SK-N-SH treated with all-trans-retinoic acid at 6 μM for 48 hours (cell line): ENCODE data around the gene RNF166.
A peak's percentile ranks its signal among the peaks of the same experiment; 100 is the strongest.

Experiments used
- ATAC-seq: fragments of 200-7000 bp; cut with Tn5 transposase; 3 replicates; pipeline ENCODE4 v1.9.1; 2020; ENCODE audit warnings: mild to moderate bottlenecking, moderate library complexity
- ARNTL ChIP-seq: fragments of 450-650 bp; formaldehyde crosslinking; IDR thresholded peaks from 2 replicates; pipeline ENCODE4 v1.5.0; 2020; ENCODE audit warnings: low read depth, mild to moderate bottlenecking, moderate library complexity, borderline replicate concordance
- BACH2 ChIP-seq: fragments of 250-450 bp; sonication (Bioruptor Pico); IDR thresholded peaks from 2 replicates; pipeline ENCODE4 v1.9.0; 2021; ENCODE audit warnings: mild to moderate bottlenecking, borderline replicate concordance
- CSDC2 ChIP-seq: fragments of 250-450 bp; sonication (Bioruptor Pico); IDR thresholded peaks from 2 replicates; pipeline ENCODE4 v1.5.0; 2020; ENCODE audit warnings: mild to moderate bottlenecking, moderate library complexity
- CSRNP3 ChIP-seq: fragments of 250-450 bp; sonication (Bioruptor Pico); IDR thresholded peaks from 2 replicates; pipeline ENCODE4 v1.5.1; 2021; ENCODE audit warnings: mild to moderate bottlenecking, moderate library complexity
- ESRRG ChIP-seq: fragments of 250-450 bp; sonication (Bioruptor Pico); IDR thresholded peaks from 2 replicates; pipeline ENCODE4 v1.6.1; 2021; ENCODE audit warnings: mild to moderate bottlenecking
- GLIS3 ChIP-seq: fragments of 250-450 bp; sonication (Bioruptor Pico); IDR thresholded peaks from 2 replicates; pipeline ENCODE4 v1.5.0; 2020; ENCODE audit warnings: mild to moderate bottlenecking, moderate library complexity
- ISL1 ChIP-seq: fragments of 250-450 bp; sonication (Bioruptor Pico); IDR thresholded peaks from 2 replicates; pipeline ENCODE4 v2.1.2; 2022; ENCODE audit warnings: mild to moderate bottlenecking, moderate library complexity
- OSR1 ChIP-seq: fragments of 250-450 bp; sonication (Bioruptor Pico); IDR thresholded peaks from 2 replicates; pipeline ENCODE4 v1.8.0; 2022; ENCODE audit warnings: moderate library complexity, mild to moderate bottlenecking, inconsistent platforms
- PATZ1 ChIP-seq: fragments of 250-450 bp; sonication (Bioruptor Pico); IDR thresholded peaks from 2 replicates; pipeline ENCODE4 v1.8.0; 2020; ENCODE audit warnings: mild to moderate bottlenecking, moderate library complexity, borderline replicate concordance
- PPARA ChIP-seq: fragments of 250-450 bp; sonication (Bioruptor Pico); IDR thresholded peaks from 2 replicates; pipeline ENCODE4 v1.5.0; 2020; ENCODE audit warnings: mild to moderate bottlenecking, borderline replicate concordance
- RARB ChIP-seq: fragments of 250-450 bp; sonication (Bioruptor Pico); IDR thresholded peaks from 2 replicates; pipeline ENCODE4 v1.8.0; 2021; ENCODE audit warnings: mild to moderate bottlenecking, moderate library complexity
- SNAI2 ChIP-seq: fragments of 250-450 bp; sonication (Bioruptor Pico); IDR thresholded peaks from 2 replicates; pipeline ENCODE4 v1.5.0; 2020; ENCODE audit warnings: mild to moderate bottlenecking, moderate library complexity
- TCF4 ChIP-seq: fragments of 250-450 bp; sonication (Bioruptor Pico); IDR thresholded peaks from 2 replicates; pipeline ENCODE4 v1.8.0; 2021; ENCODE audit warnings: mild to moderate bottlenecking, moderate library complexity, borderline replicate concordance
- ZC3H10 ChIP-seq: fragments of 250-450 bp; sonication (Bioruptor Pico); IDR thresholded peaks from 2 replicates; pipeline ENCODE4 v1.5.1; 2021; ENCODE audit warnings: mild to moderate bottlenecking, moderate library complexity
- ZFP3 ChIP-seq: fragments of 250-450 bp; sonication (Bioruptor Pico); IDR thresholded peaks from 2 replicates; pipeline ENCODE4 v1.5.0; 2020; ENCODE audit warnings: mild to moderate bottlenecking, moderate library complexity
- ZFP30 ChIP-seq: fragments of 450-650 bp; formaldehyde crosslinking; IDR thresholded peaks from 2 replicates; pipeline ENCODE4 v1.5.0; 2022; ENCODE audit warnings: mild to moderate bottlenecking, moderate library complexity
- ZNF565 ChIP-seq: fragments of 450-650 bp; formaldehyde crosslinking; conservative IDR thresholded peaks from 2 replicates; pipeline ENCODE4 v1.5.0; 2020; ENCODE audit warnings: low read depth, mild to moderate bottlenecking, moderate library complexity
- ZNF70 ChIP-seq: fragments of 450-650 bp; formaldehyde crosslinking; IDR thresholded peaks from 2 replicates; pipeline ENCODE4 v1.5.0; 2020; ENCODE audit warnings: mild to moderate bottlenecking, moderate library complexity
- ZNF8 ChIP-seq: fragments of 450-650 bp; formaldehyde crosslinking; IDR thresholded peaks from 2 replicates; pipeline ENCODE4 v1.5.0; 2020; ENCODE audit warnings: mild to moderate bottlenecking, moderate library complexity
- TF ChIP-seq, protein P1 (sequence below): fragments of 250-450 bp; sonication (Bioruptor Pico); IDR thresholded peaks from 2 replicates; pipeline ENCODE4 v1.5.0; 2020; ENCODE audit warnings: mild to moderate bottlenecking, moderate library complexity

Gene RNF166

DNA sequence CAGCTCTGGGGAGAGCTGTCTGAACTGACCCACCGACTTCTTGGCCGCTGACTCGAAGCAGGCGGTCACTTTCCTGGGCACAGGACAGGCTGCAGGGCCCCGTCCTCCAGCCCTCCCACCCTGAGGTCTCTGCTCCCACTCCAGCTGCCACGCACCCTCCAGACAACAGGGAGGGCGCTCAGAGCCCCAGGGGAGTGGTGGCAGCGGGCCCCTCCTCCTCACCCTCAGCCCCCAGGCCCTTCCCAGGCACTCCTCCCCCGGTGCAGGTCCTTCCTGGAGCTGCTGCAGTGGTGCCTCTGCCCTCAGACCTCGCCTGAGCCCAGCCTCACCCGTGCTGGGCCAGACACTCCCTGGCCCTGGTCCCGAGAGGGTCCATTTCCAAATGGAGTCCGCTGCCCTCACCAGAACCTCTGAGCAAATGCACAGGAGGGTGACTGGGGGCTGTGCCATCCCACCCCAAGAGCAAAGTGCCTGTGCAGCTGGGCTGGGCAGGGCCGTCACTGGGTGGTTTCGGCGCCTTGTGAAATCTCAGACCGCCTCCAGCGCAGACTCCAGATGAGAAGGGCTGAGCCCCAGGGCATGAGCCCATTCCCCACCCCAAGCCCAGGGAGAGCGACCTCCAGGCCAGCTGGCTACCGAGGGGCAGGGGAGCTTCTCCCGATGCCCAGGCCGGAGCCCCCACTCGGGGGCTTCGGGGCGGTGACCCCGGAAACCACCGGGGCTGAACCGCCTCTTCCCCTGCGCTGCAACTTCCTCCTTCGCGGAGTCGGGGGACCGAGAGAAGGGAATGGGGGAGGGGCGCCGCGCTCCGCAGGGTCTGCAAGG, 56.1 kb downstream of the RNF166 start:
- peak; percentile 65 for ATAC-seq
- TF ChIP-seq GLIS3 (no peak), ARNTL (no peak), ISL1 (CRISPR knock-in tag) (no peak)
- TF ChIP-seq, protein P1, sequence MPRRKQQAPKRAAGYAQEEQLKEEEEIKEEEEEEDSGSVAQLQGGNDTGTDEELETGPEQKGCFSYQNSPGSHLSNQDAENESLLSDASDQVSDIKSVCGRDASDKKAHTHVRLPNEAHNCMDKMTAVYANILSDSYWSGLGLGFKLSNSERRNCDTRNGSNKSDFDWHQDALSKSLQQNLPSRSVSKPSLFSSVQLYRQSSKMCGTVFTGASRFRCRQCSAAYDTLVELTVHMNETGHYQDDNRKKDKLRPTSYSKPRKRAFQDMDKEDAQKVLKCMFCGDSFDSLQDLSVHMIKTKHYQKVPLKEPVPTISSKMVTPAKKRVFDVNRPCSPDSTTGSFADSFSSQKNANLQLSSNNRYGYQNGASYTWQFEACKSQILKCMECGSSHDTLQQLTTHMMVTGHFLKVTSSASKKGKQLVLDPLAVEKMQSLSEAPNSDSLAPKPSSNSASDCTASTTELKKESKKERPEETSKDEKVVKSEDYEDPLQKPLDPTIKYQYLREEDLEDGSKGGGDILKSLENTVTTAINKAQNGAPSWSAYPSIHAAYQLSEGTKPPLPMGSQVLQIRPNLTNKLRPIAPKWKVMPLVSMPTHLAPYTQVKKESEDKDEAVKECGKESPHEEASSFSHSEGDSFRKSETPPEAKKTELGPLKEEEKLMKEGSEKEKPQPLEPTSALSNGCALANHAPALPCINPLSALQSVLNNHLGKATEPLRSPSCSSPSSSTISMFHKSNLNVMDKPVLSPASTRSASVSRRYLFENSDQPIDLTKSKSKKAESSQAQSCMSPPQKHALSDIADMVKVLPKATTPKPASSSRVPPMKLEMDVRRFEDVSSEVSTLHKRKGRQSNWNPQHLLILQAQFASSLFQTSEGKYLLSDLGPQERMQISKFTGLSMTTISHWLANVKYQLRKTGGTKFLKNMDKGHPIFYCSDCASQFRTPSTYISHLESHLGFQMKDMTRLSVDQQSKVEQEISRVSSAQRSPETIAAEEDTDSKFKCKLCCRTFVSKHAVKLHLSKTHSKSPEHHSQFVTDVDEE (CRISPR knock-in tag) = no peak

GRCh38 chr16:88649195-88649923, 56.8 kb downstream of the RNF166 start:
- TF ChIP-seq CSDC2 (CRISPR knock-in tag) = no peak
- no peak for TF ChIP-seq ZFP3 (CRISPR knock-in tag)
- TF ChIP-seq, protein P1 (CRISPR knock-in tag) = no peak
- TF ChIP-seq PATZ1 (CRISPR knock-in tag) = no peak
- TF ChIP-seq ESRRG (CRISPR knock-in tag) = no peak
- no peak for TF ChIP-seq ZC3H10
- TF ChIP-seq SNAI2 = no peak
- TF ChIP-seq CSRNP3 (CRISPR knock-in tag) = no peak
- TF ChIP-seq ZNF70 (CRISPR knock-in tag) = no peak
- no peak for TF ChIP-seq GLIS3
- no peak for TF ChIP-seq ZNF8 (CRISPR knock-in tag)
- no peak for TF ChIP-seq TCF4 (CRISPR knock-in tag)
- no peak for TF ChIP-seq PPARA (CRISPR knock-in tag)
- no peak for TF ChIP-seq BACH2
- TF ChIP-seq OSR1 (CRISPR knock-in tag) = no peak
- TF ChIP-seq ZNF565 (CRISPR knock-in tag) = no peak
- no peak for TF ChIP-seq ZFP30 (CRISPR knock-in tag)
- ATAC-seq = no peak

GRCh38 chr16:88647178-88648070, 58.8 kb downstream of the RNF166 start:
- ATAC-seq = no peak
- TF ChIP-seq PATZ1 (CRISPR knock-in tag) (no peak), ZNF565 (CRISPR knock-in tag) (no peak), ZFP3 (CRISPR knock-in tag) (no peak), ZC3H10 (no peak), RARB (CRISPR knock-in tag) (no peak)
- TF ChIP-seq, protein P1 (CRISPR knock-in tag) = no peak
